Airway epithelial cell (primary cell): ENCODE results near the gene MUC5B. TPM values are rescaled to one million over a fixed set of nuclear protein-coding genes. Genes with fewer than 3 reads are reported as not detected.

Source experiments
- total RNA-seq: library from RNA; depleted of rRNA; stranded (reverse); fragments of >200 nt; gene quantifications from 2 replicates; pipeline ENCODE4 v1.2.3, GENCODE V29; 2015

Gene MUC5B
- not detected in 2 replicates for total RNA-seq

GRCh38 chr11:1222491-1223345, at the start of gene MUC5B:
MUC5B (plus strand) TSS chr11:1223066; CDS start chr11:1223124, 58 bp downstream.

GRCh38 chr11:1309498-1310317, 86.8 kb downstream of the MUC5B start, which contains the start of gene TOLLIP:
TOLLIP (minus strand) TSS chr11:1309632; CDS start chr11:1309498, 134 bp downstream.

Other genes with a start within 250 kb of the MUC5B start
- not detected in 2 replicates for gene MUC6, start 186.3 kb upstream of the MUC5B start, total RNA-seq
- not detected in 2 replicates for gene MUC2, start 148.2 kb upstream of the MUC5B start, total RNA-seq
- not detected in 2 replicates for gene MUC5AC, start 65.1 kb upstream of the MUC5B start, total RNA-seq
- 68.9 and 70.7 TPM in 2 replicates for gene TOLLIP, start 86.6 kb downstream of the MUC5B start, total RNA-seq
- 0.14 and 0.28 TPM in 2 replicates for gene BRSK2, start 166.9 kb downstream of the MUC5B start, total RNA-seq